Glomerular visceral epithelial cell (primary cell): ENCODE results near the gene SCD5.

Experiments
- DNase-seq: peaks from one replicate; pipeline ENCODE4 v3.0.0-alpha.2; 2016; ENCODE audit errors: extremely low spot score

The SCD5 gene

DNA sequence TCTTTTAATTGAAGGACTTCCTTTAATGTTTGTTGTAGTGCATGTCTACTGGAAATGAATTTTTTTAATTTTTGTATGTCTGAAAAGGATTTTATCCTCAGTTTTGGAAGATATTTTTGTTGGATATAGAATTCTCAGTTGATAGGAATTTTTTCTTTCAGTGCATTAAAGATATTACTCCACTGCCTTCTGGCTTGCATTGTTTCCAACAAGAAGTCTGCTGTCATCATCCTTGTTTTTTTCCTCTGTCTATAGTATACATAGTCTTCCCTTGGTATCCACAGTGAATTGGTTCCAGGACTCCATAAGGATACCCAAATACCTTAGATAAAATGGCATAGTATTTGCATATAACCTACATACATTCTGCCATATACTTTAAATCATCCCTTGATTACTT is 33.5 kb downstream of the SCD5 start:
- DNase-seq = no peak

DNA sequence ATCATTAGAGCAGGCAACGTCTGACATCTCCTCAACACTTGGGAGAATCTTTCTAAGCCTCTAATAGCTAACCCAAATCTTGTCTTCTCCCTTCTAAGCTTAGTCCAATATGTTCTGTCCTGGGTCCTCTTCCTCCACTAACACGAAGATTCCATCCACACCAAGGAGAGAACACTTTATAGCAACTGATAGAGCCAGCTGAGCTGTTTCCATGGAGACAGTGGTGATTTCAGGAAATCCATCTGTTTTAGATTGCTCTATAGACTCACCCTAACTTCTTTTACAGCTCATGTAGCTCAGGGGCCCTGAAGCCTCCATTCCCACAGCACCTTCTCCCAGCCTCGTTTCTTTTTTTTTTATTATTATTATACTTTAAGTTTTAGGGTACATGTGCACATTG is 37.4 kb downstream of the SCD5 start:
- no peak for DNase-seq

DNA sequence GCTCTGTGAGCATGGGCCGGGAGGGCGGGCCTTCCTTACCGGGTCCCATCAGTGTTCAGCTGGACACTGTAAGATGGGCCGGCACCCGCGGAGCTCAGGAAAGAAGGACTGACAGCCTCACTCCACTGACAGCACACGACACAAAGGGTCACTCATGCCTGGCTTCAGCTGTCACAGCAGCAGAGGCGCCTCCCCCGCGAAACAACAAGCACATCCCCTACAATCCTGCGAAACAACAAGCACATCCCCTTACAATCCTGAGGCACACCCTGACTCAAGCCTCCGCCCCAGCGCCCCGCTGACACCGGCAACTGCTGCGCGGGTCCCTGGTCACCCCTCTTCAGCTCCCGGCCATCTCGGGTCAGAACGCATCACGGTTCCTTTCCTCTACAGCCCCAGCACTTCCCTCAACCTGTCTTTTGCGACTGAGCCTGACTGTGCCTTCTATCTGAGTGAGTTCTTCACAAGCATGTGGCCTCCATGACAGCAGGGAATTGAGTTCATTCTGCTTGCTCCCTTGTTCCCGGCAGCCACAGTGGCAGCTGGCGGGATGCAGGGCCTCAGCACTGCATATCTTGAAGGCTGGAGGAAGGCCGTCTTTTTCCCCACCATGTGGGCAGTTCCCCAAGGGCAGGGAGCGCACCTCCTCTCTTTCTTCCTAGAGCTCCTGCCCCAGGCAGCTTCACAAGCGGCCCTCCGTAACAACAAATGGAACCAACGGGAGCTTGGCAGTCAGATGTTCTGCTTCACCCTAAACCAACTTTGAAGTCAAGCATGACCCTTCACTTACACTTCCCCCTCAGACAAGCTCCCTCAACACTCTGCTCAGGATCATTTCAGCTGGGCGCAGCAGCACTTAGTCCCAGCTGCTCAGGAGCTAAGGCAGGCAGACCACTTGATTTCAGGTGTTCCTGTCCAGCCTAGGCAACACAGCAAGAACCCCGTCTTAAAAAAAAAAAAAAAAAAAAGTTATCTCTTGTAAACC is 39.6 kb downstream of the SCD5 start:
- DNase-seq = no peak

DNA sequence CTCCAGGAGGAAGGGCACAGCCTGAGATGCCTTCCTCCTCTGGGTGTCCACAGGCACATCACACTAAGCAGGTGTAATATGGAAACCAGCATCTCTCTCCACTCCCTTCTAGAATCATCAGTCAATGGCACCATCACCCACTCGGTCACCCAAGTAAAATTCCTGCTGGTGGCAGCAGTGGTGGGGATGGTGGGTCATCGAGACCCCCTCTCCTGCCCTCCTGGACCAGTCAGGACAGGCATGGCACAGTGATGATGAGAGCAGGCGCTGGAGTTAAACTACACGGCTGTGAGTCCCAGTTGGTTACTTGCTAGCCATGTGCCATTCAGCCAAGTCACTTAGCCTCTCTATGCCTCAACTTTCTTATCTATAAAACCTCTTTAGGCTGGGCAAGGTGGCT is 42.5 kb downstream of the SCD5 start:
- DNase-seq = no peak

DNA sequence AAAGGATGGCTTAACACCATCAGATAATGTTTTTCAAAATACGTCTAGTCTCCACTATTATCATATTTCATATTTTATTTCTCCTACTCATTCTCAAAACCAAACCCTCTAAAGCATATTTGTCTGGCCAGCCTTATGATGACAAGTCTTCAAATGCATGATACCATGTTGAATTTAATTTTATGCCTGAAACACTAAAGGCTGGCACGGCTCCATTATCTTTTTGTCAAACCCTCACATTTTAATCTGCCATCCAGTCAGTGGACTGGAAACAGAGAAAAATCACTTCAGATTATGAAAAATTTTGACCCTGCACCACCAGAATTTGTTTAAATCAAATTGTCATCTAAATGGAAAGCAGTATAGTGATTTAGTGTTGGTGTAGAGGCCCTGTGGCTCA is 42.9 kb downstream of the SCD5 start:
- no peak for DNase-seq

DNA sequence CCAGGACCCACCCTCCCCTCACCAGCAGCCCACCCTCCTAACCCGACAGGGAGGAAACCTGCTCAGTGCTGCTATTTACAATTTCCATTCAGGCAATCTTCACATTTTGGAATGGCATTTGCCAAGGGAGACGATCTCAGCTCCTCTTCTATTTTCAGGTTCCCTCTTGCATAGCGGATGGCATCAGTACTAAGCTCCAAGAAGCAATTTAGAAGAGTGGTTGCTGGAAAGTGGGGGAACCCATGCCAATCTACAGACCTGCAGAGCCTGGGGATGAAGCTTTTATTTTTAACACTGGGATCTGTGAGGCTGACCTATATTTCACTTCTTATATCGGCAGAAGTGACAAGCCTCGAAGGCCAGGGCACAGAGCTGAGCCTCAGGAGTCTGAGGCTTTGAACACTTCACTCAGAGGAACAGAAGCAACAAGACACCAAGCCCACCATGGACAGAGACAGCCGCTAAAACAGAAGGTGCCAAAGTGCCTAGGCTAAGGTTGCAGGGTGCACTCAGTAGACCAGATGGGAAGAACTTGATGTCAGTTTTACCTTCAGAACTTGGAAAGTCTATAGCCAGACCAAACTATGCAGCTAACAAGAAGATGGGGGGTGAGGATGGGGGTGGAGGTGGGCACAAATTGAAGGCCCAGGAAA is 44.0 kb downstream of the SCD5 start:
- no peak for DNase-seq

GRCh38 chr4:82753725-82754410 is 44.7 kb downstream of the SCD5 start:
- no peak for DNase-seq

DNA sequence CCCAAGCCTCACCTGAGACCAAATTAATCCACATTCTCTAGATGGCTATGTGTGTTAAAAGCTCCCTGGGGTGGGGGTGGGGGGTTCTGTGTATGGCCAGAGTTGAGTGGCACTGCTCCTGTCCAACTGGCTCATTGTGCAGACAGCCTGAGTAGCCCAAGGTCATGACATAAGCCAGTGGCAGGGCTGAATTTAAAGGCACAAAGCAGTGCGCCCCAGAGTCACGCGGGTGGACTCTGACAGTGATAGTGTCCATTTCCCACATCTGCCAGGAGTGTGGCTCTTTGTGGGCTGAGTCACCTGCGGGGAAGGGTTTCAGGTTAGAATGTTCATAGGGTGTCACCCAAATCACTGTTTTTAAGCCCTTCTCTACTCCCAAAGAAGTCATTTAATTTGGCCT is 45.4 kb downstream of the SCD5 start:
- no peak for DNase-seq

DNA sequence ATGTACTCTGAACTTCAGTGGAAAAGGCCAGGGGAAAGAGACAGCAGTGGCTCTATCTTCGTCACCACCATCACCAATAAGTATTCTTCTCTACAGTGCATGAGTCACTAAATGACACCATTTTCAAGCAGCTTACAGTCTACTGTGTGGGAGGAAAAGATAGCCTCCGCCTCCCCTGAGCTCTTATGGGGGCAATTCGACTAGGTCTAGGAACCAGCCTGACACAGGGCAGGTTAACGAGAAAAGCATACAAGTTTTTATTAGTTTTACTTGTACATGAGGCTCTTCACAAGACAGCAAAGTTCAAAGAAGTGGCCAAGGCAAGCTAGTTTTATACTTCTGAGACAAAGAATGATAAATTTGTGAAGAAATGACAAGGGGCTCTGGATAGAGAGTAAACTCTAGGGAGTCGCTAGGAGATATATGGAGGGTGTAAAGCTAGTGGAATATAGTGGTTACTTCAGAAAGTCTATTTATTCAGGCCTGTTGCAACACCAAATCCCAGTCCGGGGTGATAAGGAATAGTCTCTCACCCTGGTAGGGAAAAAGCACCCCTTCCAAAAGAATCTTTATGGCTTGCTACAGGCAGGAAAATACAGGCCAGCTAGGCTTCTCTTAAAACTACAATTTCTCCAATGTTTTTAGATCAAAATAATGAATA is 49.7 kb downstream of the SCD5 start:
- DNase-seq = no peak

- DNase-seq = no peak
These were observed 50.7 kb downstream of the SCD5 start for GRCh38 chr4:82747686-82748575.

- peak; percentile 74 for DNase-seq
These were observed 51.7 kb downstream of the SCD5 start for GRCh38 chr4:82746705-82747574.

GRCh38 chr4:82745173-82745842 is 53.3 kb downstream of the SCD5 start:
- DNase-seq = peak; percentile 78

DNA sequence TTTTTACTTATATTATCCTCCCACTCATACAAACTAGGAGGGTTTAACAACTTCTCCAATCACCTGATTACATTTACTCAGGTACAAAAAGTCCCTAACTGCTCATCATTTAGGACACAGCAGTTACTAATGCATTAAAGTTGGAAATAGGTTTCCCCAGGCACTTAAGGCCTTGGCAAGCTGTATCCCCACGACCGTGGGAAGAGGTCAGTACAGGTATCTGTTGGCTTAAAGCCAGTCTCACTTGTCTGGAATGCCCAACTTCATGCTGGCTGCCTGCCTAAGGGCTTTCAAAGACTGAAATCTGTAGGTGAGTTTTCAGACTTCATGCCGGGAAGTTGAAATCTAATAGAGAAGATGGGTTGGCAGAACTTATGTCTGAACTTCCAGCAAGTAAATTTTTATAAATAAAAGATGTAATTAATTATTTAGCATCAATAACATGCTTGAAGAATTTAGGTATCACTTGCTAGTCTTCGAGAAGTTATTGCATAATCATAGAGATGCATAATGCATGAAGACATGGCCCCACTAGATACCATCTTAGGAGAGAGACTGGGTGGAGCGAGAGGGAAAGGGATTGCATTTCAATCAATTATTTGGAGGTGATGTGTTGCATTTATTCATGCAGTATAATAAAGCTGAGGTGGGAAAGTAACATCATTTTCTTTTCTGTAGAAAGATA is 54.2 kb downstream of the SCD5 start:
- DNase-seq = peak; percentile 26

DNA sequence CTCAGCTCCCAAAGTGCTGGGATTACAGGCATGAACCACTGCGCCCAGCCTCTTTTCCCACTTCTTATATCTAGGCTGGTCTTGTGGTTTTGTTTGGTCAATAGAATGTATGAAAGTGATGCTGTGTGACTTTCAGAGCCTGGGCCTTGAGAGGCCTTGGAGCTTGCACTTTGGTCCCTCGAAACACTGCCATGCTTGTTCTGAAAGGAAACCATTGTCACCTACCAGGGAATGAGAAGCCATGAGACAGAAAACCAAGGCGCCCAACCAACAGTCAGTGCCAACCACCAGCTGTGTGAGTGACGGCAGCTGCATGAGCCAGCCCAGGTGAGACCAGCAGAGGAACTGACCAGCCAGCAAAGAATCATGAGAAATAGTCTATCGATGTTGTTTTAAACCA is 57.4 kb downstream of the SCD5 start:
- no peak for DNase-seq

GRCh38 chr4:82739287-82740190 is 59.1 kb downstream of the SCD5 start:
- DNase-seq = peak; percentile 51

GRCh38 chr4:82737354-82737753 is 61.2 kb downstream of the SCD5 start:
- DNase-seq = no peak

DNA sequence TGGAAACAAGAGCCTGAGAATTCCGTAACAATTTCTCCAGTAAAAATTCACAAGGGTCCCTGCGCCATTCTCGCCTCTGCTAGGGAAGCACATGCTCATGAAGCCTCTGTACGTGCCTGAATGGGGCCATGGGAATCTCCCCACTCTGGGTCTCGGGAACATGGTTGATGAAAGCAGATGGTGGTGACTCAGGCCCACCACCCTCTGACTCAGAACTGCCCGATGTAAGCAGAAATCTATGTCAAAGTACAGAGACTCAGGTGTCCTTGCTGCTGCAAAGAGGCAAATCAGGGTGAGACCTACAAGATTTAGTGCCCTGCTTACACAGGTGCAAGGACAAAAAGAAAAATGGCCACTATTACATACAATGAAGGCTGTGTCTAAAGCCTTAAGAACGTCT is 65.0 kb downstream of the SCD5 start:
- peak; percentile 69 for DNase-seq

DNA sequence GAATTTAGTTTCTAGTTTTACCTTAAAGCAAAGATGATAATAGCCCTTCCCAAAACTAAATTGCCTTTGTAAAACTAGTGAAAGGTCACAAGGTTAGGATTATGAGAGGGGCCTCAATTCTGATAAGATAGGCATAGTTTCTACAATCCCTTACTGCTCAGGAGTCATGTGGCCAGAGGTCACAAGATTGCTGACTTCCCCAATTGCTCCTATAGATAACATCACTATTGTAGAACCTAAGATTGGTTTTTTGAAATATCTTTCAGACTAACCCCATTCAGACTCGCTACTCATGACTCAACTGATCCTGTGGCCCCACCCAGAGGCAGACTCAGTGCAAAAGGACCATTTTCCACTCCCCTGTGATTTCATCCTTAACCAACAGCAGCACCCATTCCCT is 70.3 kb downstream of the SCD5 start:
- DNase-seq = no peak
